Measurements from ENCODE around the gene TAF3.
"Not testable (repeated sequence)": the region's sequence is repeated elsewhere in the genome, so short reads cannot be mapped to it uniquely, and the experiment has no call there.

The TAF3 gene

GRCh38 chr10:7984325-7984724, 166.0 kb downstream of the TAF3 start:
- DNase-seq: no peak

GRCh38 chr10:7984896-7985295, 166.6 kb downstream of the TAF3 start:
- DNase-seq: no peak

- no peak for DNase-seq
These were observed 168.5 kb downstream of the TAF3 start for GRCh38 chr10:7986851-7987250.

- no peak for DNase-seq
These were observed 170.7 kb downstream of the TAF3 start for GRCh38 chr10:7988989-7989388.

DNA sequence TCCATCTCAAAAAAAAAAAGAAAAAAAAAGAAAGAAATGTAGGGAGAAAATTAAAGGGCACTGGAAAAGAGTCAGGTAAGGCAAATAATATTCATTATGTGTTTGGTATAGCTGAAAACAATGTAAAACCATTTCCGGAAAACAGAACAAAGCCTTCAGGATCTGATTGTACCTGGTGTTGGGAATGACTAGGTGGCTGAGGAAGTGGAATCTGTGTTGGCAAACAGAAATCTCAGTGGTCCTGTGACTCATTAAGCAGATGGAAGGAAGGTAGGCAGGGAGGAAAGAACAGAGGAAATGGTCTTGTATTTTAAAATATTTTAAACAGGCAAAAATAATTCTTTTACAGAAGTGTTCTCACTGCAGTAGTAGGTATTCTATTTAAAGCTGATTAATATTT, 180.5 kb downstream of the TAF3 start:
- no peak for DNase-seq

DNA sequence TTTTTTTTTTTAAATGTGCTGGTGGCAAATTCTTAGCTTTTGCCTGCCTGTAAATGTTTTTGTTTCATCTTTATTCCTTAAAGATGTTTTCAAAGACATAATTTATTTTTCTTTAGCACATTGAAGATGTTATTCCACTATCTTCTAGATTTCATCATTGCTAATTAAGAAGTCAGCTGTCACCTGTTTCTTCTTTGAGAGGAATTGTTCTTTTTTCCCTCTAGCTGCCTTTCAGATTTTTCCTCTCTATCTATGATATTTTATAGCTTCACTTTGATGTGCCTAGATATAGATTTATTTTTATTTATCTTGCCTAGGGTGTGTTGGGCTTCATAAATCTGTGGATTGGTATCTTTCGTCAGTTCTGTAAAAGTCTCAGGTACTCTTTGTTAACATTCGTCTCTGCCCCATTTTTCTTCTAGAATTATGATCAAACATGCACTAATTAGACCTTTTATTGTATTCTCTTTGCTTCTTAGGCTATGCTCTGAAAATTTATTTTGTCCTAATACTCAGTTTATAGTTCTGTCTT, 186.2 kb downstream of the TAF3 start:
- DNase-seq: no peak

DNA sequence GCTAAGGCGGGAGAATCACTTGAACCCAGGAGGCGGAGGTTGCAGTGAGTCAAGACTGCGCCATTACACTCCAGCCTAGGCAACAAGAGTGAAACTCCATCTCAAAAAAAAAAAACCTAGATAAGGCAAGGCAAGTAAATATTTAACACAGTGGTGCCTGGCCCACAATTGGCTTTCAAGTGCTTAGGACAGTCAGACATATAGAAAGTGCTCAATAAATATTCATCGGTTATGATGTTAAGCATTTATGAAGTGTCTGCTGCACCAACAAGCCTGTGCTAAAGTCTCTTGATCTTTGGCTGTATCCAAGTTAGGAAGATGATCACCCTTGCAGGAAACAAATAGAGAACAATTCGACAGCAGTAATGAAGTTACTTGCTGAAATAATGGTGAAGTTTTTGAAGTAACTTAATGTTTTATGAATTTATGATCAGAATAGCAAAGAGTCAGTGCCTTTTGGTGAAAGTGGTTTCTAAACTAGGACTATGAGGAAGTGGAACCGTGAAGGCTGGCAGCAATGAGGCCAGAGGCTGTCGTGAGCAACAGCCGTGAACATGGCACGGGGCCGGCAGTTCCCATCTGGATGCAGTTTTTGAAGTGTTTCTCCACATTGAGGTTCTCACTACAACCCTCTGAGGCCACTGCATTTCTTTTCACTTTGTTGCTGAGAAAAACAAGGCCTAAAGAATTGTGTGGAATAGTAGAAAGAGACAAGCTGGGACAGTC, 188.1 kb downstream of the TAF3 start:
- DNase-seq: no peak

DNA sequence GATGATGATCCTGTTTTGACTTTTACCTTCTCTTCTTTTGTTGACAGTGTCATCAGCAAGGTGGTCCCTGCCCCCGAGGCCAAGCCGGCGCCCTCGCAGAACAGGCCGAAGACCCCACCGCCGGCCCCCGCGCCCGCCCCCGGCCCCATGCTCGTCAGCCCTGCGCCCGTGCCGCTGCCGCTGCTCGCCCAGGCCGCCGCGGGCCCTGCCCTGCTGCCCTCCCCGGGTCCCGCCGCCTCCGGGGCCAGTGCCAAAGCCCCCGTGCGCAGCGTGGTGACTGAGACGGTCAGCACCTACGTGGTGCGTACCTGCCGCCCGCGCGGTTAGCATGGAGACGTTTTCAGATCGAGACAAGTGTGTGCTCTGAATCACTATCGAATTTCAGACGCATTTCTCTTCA, 190.7 kb downstream of the TAF3 start:
- DNase-seq: no peak

DNA sequence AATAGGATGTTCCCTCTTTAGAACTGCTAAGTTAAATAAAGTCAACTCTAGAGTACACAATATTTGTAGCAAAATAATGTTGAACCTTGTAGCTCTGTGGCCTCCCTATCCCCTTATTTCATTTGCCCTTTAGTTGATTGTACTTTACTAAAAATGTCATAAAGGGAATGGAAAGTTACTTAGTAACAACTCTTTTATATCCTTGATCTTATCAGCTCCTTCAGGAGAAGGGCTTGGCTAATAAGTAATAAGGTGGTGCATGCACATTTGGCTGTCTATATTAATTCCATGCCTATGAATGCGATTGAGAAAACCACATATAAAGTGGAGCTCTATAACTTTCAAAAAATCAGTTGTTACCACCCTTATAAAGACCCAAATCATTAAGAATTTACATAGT, 194.7 kb downstream of the TAF3 start:
- DNase-seq: no peak

GRCh38 chr10:8013619-8014018, 195.3 kb downstream of the TAF3 start:
- no peak for DNase-seq

- no peak for DNase-seq
These were observed 196.3 kb downstream of the TAF3 start for GRCh38 chr10:8014649-8015048.

- no peak for DNase-seq
These were observed 199.0 kb downstream of the TAF3 start for GRCh38 chr10:8017277-8017676.

- DNase-seq: no peak
These were observed 205.0 kb downstream of the TAF3 start for GRCh38 chr10:8023321-8023720.

DNA sequence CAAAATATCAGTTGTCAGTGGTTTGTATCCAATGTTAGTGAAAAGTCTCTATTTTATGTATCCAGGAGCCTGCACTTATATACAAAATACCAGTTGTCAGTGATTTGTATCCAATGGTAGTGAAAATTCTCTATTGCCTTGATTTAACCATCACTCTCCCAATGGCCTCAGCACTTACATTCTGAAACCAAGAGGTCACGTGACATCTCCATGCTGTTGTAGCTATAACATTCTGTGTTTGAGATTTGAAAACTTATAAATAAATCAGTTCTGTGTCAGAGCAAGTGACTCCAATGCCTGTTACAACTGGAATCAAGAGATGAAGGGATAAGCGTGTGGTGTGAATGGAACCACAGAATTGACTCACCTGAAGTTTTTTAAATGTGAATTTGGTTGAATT, 205.5 kb downstream of the TAF3 start:
- DNase-seq: no peak

GRCh38 chr10:8026349-8027259, 208.3 kb downstream of the TAF3 start:
- DNase-seq: peak; percentile 7

GRCh38 chr10:8031211-8031610, 212.9 kb downstream of the TAF3 start:
- DNase-seq: not testable (repeated sequence)

DNA sequence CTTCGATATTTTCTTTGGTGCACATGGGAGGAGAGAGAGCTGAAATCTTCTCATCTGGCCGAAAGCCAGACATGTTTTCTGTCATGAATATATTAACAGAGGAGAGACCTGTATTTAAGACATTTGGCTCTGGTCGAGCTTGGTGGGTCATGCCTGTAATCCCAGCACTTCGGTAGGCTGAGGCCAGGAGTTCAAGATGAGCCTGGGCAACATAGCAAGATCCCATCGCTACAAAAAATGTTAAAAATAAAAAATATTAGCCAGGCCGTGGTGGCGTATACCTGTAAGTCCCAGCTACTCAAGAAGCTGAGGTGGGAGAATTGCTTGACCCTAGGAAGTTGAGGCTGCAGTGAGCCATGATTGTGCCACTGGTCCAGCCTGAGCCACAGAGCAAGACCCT, 214.3 kb downstream of the TAF3 start:
- DNase-seq: no peak

GRCh38 chr10:8033812-8034465, 215.6 kb downstream of the TAF3 start:
- DNase-seq: no peak

- no peak for DNase-seq
These were observed 216.2 kb downstream of the TAF3 start for GRCh38 chr10:8034466-8035005.

DNA sequence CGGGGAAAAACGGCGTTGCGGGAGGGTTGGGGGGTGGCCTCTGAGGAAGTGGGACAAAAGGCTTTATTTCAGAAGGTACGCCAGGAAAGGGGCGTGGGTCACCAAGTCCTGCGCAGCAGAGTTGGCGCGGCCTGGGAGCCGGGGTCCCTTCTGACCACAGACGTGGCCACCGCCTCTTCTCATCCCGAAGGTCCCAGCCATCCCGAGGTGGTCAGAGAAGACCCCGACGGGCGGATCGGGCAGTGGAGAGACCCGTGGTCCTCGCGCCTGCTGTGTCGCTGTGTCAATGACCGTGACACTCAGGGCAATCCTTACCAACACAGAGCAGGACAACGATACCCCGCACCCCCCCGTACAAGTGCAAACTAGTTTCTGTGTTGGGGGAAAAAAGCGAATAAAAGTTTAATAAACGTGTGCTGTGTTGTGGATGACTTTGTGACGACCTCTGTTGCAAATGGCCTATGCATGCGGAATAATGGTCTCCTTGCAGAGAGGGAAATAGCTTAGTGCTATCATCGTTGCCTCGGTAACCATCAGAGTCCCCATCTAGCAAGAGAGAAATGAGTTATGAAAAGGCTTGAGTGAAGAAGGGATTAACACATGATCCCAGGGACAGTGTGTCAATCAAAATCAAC, 216.8 kb downstream of the TAF3 start:
- peak; percentile 33 for DNase-seq

DNA sequence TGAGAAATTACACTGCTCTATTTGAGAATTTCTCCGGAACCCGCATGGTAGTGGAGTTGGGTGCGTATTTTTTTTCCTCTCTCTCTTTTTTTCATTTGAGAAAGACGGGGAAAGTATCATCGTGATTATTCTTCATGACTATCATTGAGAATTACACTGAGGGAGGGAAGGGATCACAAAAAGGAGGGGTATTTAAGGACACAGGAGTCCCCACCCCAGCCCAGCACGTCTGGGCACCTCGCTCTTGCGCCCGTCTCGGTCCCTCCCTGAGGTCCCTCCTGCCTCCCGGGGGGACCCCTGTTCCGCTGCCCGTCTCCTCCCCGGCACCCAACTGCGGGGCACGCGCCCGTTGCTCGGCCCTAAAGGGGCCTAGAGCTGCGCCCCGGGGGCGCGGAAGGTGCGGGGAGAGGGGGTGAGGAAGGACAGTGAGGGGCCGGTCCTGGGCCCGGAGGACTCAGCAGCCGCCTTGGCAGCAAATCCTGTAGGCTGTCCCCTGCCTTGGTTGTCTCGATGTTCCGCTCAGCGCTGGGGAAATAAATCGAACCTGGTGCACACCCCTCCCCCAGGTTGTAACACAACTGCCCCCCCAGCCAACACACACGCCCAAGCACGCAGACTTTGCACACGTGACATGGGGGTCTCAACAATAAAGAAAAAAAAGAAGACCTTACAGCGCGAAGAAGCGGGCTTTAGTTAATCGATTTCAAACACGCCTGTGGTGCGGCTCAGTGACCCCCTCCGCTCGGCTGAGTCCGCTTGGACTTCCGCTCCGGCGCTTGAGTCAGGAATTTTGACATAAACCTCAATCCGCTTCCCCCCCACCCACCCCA, 217.6 kb downstream of the TAF3 start:
- DNase-seq: no peak

All from NCI-H1105 treated with DMSO at 0.1 percent for 48 hours (cell line).